ENCODE results near the gene GRIN3B.

GRIN3B gene

DNA sequence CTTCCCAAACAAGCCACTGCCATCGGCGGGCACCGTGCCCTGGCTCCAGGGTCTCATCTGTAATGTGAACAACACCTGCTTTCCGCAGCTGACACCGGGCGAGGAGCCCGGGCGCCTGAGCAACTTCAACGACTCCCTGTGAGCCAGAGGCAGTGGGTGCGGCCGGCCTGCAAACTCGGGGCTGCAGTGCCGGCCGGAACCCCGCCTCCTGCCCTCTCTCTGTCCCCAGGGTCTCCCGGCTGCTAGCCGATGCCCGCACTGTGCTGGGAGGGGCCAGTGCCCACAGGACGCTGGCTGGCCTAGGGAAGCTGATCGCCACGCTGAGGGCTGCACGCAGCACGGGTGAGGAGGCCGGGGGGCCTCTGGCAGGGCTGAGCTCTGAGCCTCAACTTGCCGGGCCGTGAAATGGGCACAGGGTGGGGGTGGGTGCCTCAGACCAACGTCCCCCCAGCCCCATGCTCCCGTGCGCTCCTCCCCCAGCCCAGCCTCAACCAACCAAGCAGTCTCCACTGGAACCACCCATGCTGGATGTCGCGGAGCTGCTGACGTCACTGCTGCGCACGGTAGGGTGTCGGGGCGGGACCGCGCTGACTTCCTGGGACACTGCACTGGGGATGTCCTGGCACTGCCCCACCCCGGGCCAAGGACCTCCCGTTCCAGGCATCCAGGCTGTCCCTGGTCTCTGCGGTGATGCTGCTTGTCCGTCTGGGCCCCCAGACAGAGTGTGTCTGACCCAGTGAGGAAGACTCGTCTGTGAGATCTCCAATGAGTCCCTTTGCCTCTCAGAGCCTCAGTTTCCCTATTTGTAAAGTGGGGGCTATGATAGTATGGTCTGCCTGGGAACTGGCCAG lies 41.8 kb downstream of the GRIN3B start:
- no peak overlapping the region for H2BK120ac ChIP-seq (ENCODE audit: insufficient read depth, low read length, poor library complexity)
- no peak overlapping the region for H4K91ac ChIP-seq (ENCODE audit: low read depth, low read length)
- no peak overlapping the region for H3K9ac ChIP-seq (ENCODE audit: low read length)
- H3K36me3 ChIP-seq (ENCODE audit: control insufficient read depth in 1 of 2, insufficient read depth in 2 of 2, low read length in 2 of 2), result peaks cover 38 to 39% of the 10 kb centered on the region in 2 experiments
- DNase-seq, result peak in 1 of 2 donors; percentile 71
- WGBS (ENCODE audit: extremely low coverage, insufficient coverage, insufficient read length), result no CpG with 5 or more reads among the region's 43 CpGs
- H2AFZ ChIP-seq (ENCODE audit: insufficient read depth, low read length, poor library complexity), result no peak overlapping the region
- no peak overlapping the region for H2BK12ac ChIP-seq (ENCODE audit: low read length)
- H3K18ac ChIP-seq (ENCODE audit: low read length), result no peak overlapping the region
- H3K4me2 ChIP-seq (ENCODE audit: low read length), result no peak overlapping the region
- no peak overlapping the region for H3K27ac ChIP-seq (ENCODE audit: low read depth, low read length)
- no peak overlapping the region for H3K4me3 ChIP-seq (ENCODE audit: low read depth, low read length)
- no peaks in the 10 kb centered on the region for H3K79me1 ChIP-seq (ENCODE audit: low read length)
- H2BK5ac ChIP-seq (ENCODE audit: low read depth, low read length, poor library complexity), result no peak overlapping the region
- no peak overlapping the region for H4K12ac ChIP-seq (ENCODE audit: low read depth, low read length)
- H3K9me3 ChIP-seq (ENCODE audit: insufficient read depth, low read depth, low read length), result peaks cover 3% of the 10 kb centered on the region
- no peak overlapping the region for H3K4ac ChIP-seq (ENCODE audit: low read depth, low read length)
- no peaks in the 10 kb centered on the region for H3K27me3 ChIP-seq (ENCODE audit: insufficient read depth, low read length)
- no peaks in the 10 kb centered on the region for H3K79me2 ChIP-seq (ENCODE audit: control insufficient read depth, insufficient read depth, low read length, poor library complexity)
- H2AK5ac ChIP-seq (ENCODE audit: low read length), result no peak overlapping the region
- peaks cover 3 to 8% of the 10 kb centered on the region in 2 experiments for H3K4me1 ChIP-seq (ENCODE audit: control insufficient read depth in 1 of 2, insufficient read depth in 2 of 2, low read length in 2 of 2)
- no peak overlapping the region for H4K8ac ChIP-seq (ENCODE audit: low read depth, low read length)
- H3K23ac ChIP-seq (ENCODE audit: low read length), result no peak overlapping the region
- H3K14ac ChIP-seq (ENCODE audit: low read length), result no peak overlapping the region

DNA sequence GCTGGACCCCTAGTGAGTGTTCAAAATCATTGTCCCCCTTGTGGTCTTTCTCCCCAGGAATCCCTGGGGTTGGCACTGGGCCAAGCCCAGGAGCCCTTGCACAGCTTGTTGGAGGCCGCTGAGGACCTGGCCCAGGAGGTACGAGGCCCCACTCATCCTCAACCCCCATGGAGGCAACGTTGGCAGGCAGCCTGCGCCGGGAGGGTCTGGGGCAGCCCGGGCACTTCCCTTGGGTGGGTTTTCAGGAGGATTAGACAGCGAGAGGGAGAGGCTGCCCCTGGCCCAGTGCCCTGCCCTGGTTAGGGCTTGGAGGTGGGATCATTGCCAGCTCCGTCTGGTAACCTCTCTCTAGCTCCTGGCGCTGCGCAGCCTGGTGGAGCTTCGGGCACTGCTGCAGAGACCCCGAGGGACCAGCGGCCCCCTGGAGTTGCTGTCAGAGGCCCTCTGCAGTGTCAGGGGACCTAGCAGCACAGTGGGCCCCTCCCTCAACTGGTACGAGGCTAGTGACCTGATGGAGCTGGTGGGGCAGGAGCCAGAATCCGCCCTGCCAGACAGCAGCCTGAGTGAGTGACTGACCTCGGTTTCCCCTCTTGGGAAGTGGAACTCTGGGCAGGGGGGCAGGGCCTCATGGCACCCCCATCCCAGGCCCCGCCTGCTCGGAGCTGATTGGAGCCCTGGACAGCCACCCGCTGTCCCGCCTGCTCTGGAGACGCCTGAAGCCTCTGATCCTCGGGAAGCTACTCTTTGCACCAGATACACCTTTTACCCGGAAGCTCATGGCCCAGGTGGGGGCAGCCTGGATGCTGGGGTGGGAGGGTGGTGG lies 42.7 kb downstream of the GRIN3B start:
- H4K12ac ChIP-seq (ENCODE audit: low read depth, low read length), result no peak overlapping the region
- DNase-seq, result no peak
- H3K27me3 ChIP-seq (ENCODE audit: insufficient read depth, low read length), result no peaks in the 10 kb centered on the region
- no peak overlapping the region for H3K9ac ChIP-seq (ENCODE audit: low read length)
- peaks cover 34 to 36% of the 10 kb centered on the region in 2 experiments for H3K36me3 ChIP-seq (ENCODE audit: control insufficient read depth in 1 of 2, insufficient read depth in 2 of 2, low read length in 2 of 2)
- H4K8ac ChIP-seq (ENCODE audit: low read depth, low read length), result no peak overlapping the region
- H3K4me2 ChIP-seq (ENCODE audit: low read length), result no peak overlapping the region
- no peak overlapping the region for H2BK120ac ChIP-seq (ENCODE audit: insufficient read depth, low read length, poor library complexity)
- H2BK5ac ChIP-seq (ENCODE audit: low read depth, low read length, poor library complexity), result no peak overlapping the region
- no peak overlapping the region for H3K4ac ChIP-seq (ENCODE audit: low read depth, low read length)
- no peaks in the 10 kb centered on the region for H3K79me1 ChIP-seq (ENCODE audit: low read length)
- H3K23ac ChIP-seq (ENCODE audit: low read length), result no peak overlapping the region
- H4K91ac ChIP-seq (ENCODE audit: low read depth, low read length), result no peak overlapping the region
- H3K4me3 ChIP-seq (ENCODE audit: low read depth, low read length), result no peak overlapping the region
- H2AK5ac ChIP-seq (ENCODE audit: low read length), result no peak overlapping the region
- no peaks in the 10 kb centered on the region for H3K79me2 ChIP-seq (ENCODE audit: control insufficient read depth, insufficient read depth, low read length, poor library complexity)
- H2BK12ac ChIP-seq (ENCODE audit: low read length), result no peak overlapping the region
- H3K9me3 ChIP-seq (ENCODE audit: insufficient read depth, low read depth, low read length), result peaks cover 3% of the 10 kb centered on the region
- H3K27ac ChIP-seq (ENCODE audit: low read depth, low read length), result no peak overlapping the region
- no CpG with 5 or more reads among the region's 23 CpGs for WGBS (ENCODE audit: extremely low coverage, insufficient coverage, insufficient read length)
- H3K18ac ChIP-seq (ENCODE audit: low read length), result no peak overlapping the region
- no peak overlapping the region for H2AFZ ChIP-seq (ENCODE audit: insufficient read depth, low read length, poor library complexity)
- no peak overlapping the region for H3K14ac ChIP-seq (ENCODE audit: low read length)
- peaks cover 3 to 8% of the 10 kb centered on the region in 2 experiments for H3K4me1 ChIP-seq (ENCODE audit: control insufficient read depth in 1 of 2, insufficient read depth in 2 of 2, low read length in 2 of 2)

DNA sequence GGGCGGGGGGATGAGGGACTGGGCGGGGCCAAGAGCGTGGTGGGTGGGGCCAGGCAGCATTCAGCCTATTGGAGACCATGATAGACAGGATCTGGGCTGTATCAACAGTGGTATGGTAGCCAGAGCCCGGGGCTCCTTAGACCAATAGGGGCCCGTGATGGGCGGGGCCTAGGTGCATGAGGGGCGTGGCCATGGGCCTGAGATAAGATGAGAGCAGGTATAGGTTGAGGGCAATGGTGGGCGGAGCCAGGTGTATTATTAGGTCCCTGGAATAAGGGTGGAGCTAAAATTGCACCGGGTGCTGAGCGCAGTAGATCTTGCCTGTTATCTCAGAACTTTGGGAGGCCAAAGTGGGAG lies 45.0 kb downstream of the GRIN3B start:
- H3K4ac ChIP-seq (ENCODE audit: low read depth, low read length), result no peak overlapping the region
- H4K8ac ChIP-seq (ENCODE audit: low read depth, low read length), result no peak overlapping the region
- peaks cover 3% of the 10 kb centered on the region for H3K9me3 ChIP-seq (ENCODE audit: insufficient read depth, low read depth, low read length)
- no peak overlapping the region for H2AFZ ChIP-seq (ENCODE audit: insufficient read depth, low read length, poor library complexity)
- no peak overlapping the region for H2BK120ac ChIP-seq (ENCODE audit: insufficient read depth, low read length, poor library complexity)
- H2BK5ac ChIP-seq (ENCODE audit: low read depth, low read length, poor library complexity), result no peak overlapping the region
- no peak overlapping the region for H3K14ac ChIP-seq (ENCODE audit: low read length)
- no peak overlapping the region for H3K4me3 ChIP-seq (ENCODE audit: low read depth, low read length)
- peak; percentile 62 to 84 for DNase-seq
- H4K12ac ChIP-seq (ENCODE audit: low read depth, low read length), result no peak overlapping the region
- peaks cover 23 to 27% of the 10 kb centered on the region in 2 experiments for H3K36me3 ChIP-seq (ENCODE audit: control insufficient read depth in 1 of 2, insufficient read depth in 2 of 2, low read length in 2 of 2)
- no peaks in the 10 kb centered on the region for H3K79me1 ChIP-seq (ENCODE audit: low read length)
- no peak overlapping the region for H3K27ac ChIP-seq (ENCODE audit: low read depth, low read length)
- H3K27me3 ChIP-seq (ENCODE audit: insufficient read depth, low read length), result no peaks in the 10 kb centered on the region
- no peak overlapping the region for H3K9ac ChIP-seq (ENCODE audit: low read length)
- no CpG with 5 or more reads among the region's 10 CpGs for WGBS (ENCODE audit: extremely low coverage, insufficient coverage, insufficient read length)
- no peak overlapping the region for H2AK5ac ChIP-seq (ENCODE audit: low read length)
- no peak overlapping the region for H4K91ac ChIP-seq (ENCODE audit: low read depth, low read length)
- no peak overlapping the region for H3K18ac ChIP-seq (ENCODE audit: low read length)
- no peak overlapping the region for H3K4me2 ChIP-seq (ENCODE audit: low read length)
- H3K23ac ChIP-seq (ENCODE audit: low read length), result no peak overlapping the region
- H3K4me1 ChIP-seq (ENCODE audit: control insufficient read depth in 1 of 2, insufficient read depth in 2 of 2, low read length in 2 of 2), result peaks cover 3 to 8% of the 10 kb centered on the region in 2 experiments
- H2BK12ac ChIP-seq (ENCODE audit: low read length), result no peak overlapping the region
- no peaks in the 10 kb centered on the region for H3K79me2 ChIP-seq (ENCODE audit: control insufficient read depth, insufficient read depth, low read length, poor library complexity)

DNA sequence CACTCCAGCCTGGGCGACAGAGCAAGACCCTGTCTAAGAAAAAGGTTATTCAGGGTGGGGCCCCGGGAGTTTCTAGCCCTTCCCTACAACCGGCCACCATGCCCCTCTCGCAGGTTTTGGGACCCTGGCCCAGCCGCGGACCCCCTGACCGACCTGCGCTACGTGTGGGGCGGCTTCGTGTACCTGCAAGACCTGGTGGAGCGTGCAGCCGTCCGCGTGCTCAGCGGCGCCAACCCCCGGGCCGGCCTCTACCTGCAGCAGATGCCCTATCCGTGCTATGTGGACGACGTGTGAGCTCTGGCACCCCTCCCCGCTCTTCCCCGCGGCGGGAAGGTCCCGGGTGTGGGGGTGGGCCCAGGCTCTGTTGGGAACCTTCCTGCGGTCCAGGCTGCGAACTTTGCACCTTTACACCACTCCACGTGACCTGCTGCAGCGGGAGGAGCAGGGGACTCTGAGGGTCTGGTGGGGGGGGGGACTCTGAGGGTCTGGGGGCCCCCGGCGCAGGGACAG lies 46.0 kb downstream of the GRIN3B start:
- no peak overlapping the region for H3K4ac ChIP-seq (ENCODE audit: low read depth, low read length)
- H2AK5ac ChIP-seq (ENCODE audit: low read length), result no peak overlapping the region
- no peak overlapping the region for H3K14ac ChIP-seq (ENCODE audit: low read length)
- H3K79me1 ChIP-seq (ENCODE audit: low read length), result no peaks in the 10 kb centered on the region
- H3K9me3 ChIP-seq (ENCODE audit: insufficient read depth, low read depth, low read length), result peaks cover 7% of the 10 kb centered on the region
- no peak overlapping the region for H4K91ac ChIP-seq (ENCODE audit: low read depth, low read length)
- no peak for DNase-seq
- H2AFZ ChIP-seq (ENCODE audit: insufficient read depth, low read length, poor library complexity), result no peak overlapping the region
- H3K4me2 ChIP-seq (ENCODE audit: low read length), result no peak overlapping the region
- H4K12ac ChIP-seq (ENCODE audit: low read depth, low read length), result no peak overlapping the region
- H3K23ac ChIP-seq (ENCODE audit: low read length), result no peak overlapping the region
- no peaks in the 10 kb centered on the region for H3K27me3 ChIP-seq (ENCODE audit: insufficient read depth, low read length)
- no peaks in the 10 kb centered on the region for H3K79me2 ChIP-seq (ENCODE audit: control insufficient read depth, insufficient read depth, low read length, poor library complexity)
- H3K4me1 ChIP-seq (ENCODE audit: control insufficient read depth in 1 of 2, insufficient read depth in 2 of 2, low read length in 2 of 2), result peaks cover 2 to 3% of the 10 kb centered on the region in 2 experiments
- no peak overlapping the region for H2BK120ac ChIP-seq (ENCODE audit: insufficient read depth, low read length, poor library complexity)
- H4K8ac ChIP-seq (ENCODE audit: low read depth, low read length), result no peak overlapping the region
- WGBS (ENCODE audit: extremely low coverage, insufficient coverage, insufficient read length), result no CpG with 5 or more reads among the region's 33 CpGs
- no peak overlapping the region for H3K4me3 ChIP-seq (ENCODE audit: low read depth, low read length)
- H2BK5ac ChIP-seq (ENCODE audit: low read depth, low read length, poor library complexity), result no peak overlapping the region
- no peak overlapping the region for H3K27ac ChIP-seq (ENCODE audit: low read depth, low read length)
- no peak overlapping the region for H3K9ac ChIP-seq (ENCODE audit: low read length)
- peaks cover 27 to 28% of the 10 kb centered on the region in 2 experiments for H3K36me3 ChIP-seq (ENCODE audit: control insufficient read depth in 1 of 2, insufficient read depth in 2 of 2, low read length in 2 of 2)
- H2BK12ac ChIP-seq (ENCODE audit: low read length), result no peak overlapping the region
- no peak overlapping the region for H3K18ac ChIP-seq (ENCODE audit: low read length)

All from trophoblast cell (in vitro differentiated cells and primary cell).